IPS DF 6.9 (cell line): ENCODE results near the gene FAM107B.
"Not testable (repeated sequence)": the region's sequence is repeated elsewhere in the genome, so short reads cannot be mapped to it uniquely, and the experiment has no call there.

Source experiments
- DNase-seq: peaks from one replicate; pipeline ENCODE4 v3.0.0-alpha.2; 2013; ENCODE audit warnings: low read depth, low spot score
- H3K27ac ChIP-seq: one replicate; pipeline ENCODE4 v1.5.1; 2013; ENCODE audit warnings: low read length, control low read depth
- H3K27me3 ChIP-seq: 2 replicates; pipeline ENCODE4 v1.6.1; 2013; ENCODE audit warnings: mild to moderate bottlenecking, low read length; ENCODE audit not compliant: control insufficient read depth, insufficient read depth
- H3K36me3 ChIP-seq: 2 replicates; pipeline ENCODE4 v1.6.1; 2013; ENCODE audit warnings: low read length; ENCODE audit not compliant: control insufficient read depth, insufficient read depth
- H3K4me1 ChIP-seq: 2 replicates; pipeline ENCODE4 v1.6.1; 2013; ENCODE audit warnings: low read length; ENCODE audit not compliant: control insufficient read depth, insufficient read depth
- H3K4me3 ChIP-seq: 2 replicates; pipeline ENCODE4 v1.5.1; 2013; ENCODE audit warnings: mild to moderate bottlenecking, low read length
- H3K9me3 ChIP-seq: 2 replicates; pipeline ENCODE4 v1.6.1; 2013; ENCODE audit warnings: low read length, inconsistent platforms; ENCODE audit not compliant: control insufficient read depth, insufficient read depth
- WGBS: extraction: QIAGEN DNeasy Blood & Tissue Kit; methylation state at CpG from one replicate; pipeline ENCODE4 v1.1.7; 2013; ENCODE audit warnings: mixed read lengths, missing lambda C conversion rate; ENCODE audit not compliant: insufficient read length, insufficient coverage; 5-methylcytosine and 5-hydroxymethylcytosine counted together

The FAM107B gene

DNA sequence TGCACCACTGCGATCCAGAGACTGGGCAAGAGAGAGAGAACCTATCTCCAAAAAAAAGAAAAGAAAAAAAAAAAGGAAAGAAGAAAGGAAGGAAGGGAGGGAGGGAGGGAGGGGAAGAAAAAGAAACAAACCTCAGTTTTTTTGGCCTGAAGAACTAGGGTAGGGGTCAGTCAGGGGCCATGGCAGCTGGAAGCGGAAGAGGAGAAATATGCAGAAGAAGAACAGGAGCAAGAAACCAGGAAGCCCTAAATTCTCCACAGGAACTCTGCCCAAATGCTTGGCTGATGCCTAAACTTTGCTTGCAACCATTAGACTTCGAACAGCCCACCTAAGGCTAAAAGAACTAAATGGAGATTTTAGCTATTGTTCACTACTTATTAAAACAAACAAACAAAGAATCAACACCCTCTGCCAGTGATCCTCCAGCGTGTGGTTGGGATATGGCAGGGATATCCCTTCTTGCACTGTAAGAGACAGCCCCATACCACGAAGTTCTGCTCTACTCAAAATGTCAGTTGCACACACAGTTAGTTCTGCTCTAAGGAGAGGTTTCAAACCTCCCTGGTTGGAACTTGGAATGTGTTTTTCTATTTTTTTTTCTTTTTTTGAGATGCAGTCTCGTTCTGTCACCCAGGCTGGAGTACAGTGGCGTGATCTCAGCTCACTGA is 139.5 kb downstream of the FAM107B start:
- no peak for DNase-seq
- H3K4me3 ChIP-seq = no peak overlapping the region
- H3K36me3 ChIP-seq = no peaks in the 10 kb centered on the region
- no peaks in the 10 kb centered on the region for H3K9me3 ChIP-seq
- H3K27me3 ChIP-seq = no peaks in the 10 kb centered on the region
- no CpG with 5 or more reads among the region's 7 CpGs for WGBS
- no peak overlapping the region for H3K27ac ChIP-seq
- no peaks in the 10 kb centered on the region for H3K4me1 ChIP-seq

DNA sequence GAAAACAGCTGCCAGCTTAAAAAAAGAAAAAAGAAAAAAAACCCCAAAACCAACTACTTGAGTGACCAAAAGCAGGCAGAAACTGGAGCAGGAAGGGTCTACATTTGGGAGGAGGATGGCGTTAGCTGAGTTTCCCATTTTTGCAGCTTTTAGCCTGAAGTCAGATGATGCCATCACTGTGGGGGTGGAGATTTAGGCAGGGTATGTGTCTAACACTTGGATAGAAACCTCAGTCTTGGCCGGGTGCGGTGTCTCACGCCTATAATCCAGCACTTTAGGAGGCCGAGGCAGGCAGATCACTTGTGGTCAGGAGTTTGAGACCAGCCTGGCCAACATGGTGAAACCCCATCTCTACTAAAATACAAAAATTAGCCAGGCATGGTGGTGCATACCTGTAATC is 140.1 kb downstream of the FAM107B start:
- not testable (repeated sequence) for H3K27me3 ChIP-seq, H3K27ac ChIP-seq, DNase-seq, H3K36me3 ChIP-seq, H3K9me3 ChIP-seq, H3K4me1 ChIP-seq, H3K4me3 ChIP-seq
- WGBS = no CpG with 5 or more reads among the region's 5 CpGs

DNA sequence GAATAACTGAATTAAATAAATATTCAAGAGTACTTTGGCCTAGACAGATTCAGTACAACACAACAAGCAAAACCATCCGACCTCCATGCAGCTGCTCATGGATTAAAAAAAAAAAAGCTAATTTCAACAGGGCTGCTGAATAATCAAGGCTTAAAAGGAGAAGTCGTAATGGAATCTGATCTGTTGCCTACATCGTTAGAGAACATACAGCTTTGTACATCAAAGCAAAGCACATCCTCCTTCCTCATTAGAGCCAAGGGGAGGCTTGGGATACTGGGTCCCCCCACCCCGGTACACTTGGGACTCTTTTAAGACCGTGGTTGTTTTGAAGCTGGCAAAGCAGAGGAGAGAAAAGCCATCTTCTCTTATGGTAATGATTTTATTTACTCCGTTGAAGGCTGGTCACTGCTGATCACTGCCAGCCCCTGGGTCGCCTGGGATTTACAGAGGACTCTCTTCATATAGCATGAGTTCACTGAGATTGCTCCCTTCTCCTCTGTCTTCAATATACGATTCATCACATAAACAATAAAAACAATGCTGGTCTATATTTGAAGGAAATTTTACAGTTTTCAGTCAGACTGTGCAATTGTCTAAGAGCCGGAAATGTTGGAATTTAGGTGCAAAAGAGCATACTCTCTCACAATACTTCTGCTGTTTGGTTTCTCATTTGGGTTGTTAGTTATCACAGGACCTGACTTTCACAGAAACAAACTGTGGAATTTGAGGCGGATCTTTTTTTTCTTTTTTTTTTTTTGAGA is 148.8 kb downstream of the FAM107B start:
- Histone ChIP-seq H3K4me3 (no peak overlapping the region), H3K4me1 (no peaks in the 10 kb centered on the region), H3K9me3 (no peaks in the 10 kb centered on the region), H3K27ac (no peak overlapping the region), H3K27me3 (no peaks in the 10 kb centered on the region), H3K36me3 (no peaks in the 10 kb centered on the region)
- no peak for DNase-seq
- no CpG with 5 or more reads among the region's 10 CpGs for WGBS

DNA sequence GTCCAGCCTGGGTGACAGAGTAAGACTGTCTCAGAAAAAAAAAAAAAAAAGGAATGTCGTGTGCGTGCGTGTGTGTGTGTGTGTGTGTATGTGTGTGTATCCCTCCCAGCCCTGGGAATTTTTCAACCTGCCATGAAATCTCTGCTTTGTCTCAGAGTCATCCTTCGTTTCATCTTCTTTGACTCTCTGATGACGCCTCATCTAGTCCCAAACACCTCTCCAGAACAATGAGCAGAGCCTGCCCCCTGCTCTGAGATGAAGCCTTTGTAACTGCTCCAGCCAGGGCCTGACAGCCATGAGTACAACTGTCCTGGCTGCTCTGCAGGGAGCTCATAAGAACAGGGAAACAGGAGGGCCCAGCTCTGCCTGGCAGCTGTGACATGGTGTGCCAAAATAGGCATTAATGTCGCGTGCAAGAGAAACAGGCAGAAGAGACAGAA is 149.5 kb downstream of the FAM107B start:
- Histone ChIP-seq H3K27me3 (no peaks in the 10 kb centered on the region), H3K4me1 (no peaks in the 10 kb centered on the region), H3K9me3 (no peaks in the 10 kb centered on the region), H3K36me3 (no peaks in the 10 kb centered on the region), H3K4me3 (no peak overlapping the region), H3K27ac (no peak overlapping the region)
- no peak for DNase-seq
- WGBS = no CpG with 5 or more reads among the region's 7 CpGs

DNA sequence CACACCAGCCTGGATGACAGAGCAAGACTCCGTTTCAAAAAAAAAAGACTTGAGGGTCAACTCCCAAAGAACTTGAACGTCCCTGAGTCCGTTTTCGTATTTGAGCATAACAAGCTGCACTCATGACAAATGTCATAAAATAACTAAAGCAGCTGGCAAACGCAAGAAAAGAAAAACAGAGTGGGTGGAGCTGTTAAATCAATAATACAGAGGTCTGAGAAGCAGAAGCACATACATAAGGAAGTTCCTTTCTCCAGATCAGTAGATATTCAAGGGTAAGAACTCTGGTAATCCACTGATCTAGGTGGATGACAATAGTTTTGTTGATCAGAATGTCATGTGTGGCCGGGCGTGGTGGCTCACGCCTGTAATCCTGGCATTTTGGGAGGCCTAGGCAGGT is 150.1 kb downstream of the FAM107B start:
- Histone ChIP-seq H3K4me3 (no peak overlapping the region), H3K27ac (no peak overlapping the region)
- no CpG with 5 or more reads among the region's 8 CpGs for WGBS

DNA sequence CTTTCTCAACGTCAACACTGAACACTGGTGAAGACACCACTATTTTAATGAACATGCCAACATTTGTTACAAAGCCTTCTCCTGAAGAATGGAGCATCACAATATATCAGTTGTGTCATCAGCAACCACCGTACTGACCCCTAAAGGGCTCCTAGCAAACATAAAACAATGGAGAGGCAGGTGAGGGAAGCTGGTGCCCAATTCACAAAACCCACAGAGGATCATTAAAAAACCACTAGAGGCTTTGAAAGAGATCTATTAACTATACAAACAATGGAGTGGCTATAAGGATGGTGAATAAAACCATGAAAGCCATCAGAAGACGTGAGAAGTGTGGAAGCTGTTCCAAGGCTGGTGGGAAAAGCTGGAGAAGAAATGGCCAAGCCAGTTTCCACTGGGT is 150.8 kb downstream of the FAM107B start:
- no peak overlapping the region for H3K4me3 ChIP-seq
- no peaks in the 10 kb centered on the region for H3K36me3 ChIP-seq
- H3K4me1 ChIP-seq = no peaks in the 10 kb centered on the region
- DNase-seq = no peak
- WGBS = no CpG with 5 or more reads among the region's 3 CpGs
- H3K27me3 ChIP-seq = no peaks in the 10 kb centered on the region
- H3K9me3 ChIP-seq = no peaks in the 10 kb centered on the region
- no peak overlapping the region for H3K27ac ChIP-seq

More for the DNA sequence above, 150.1 kb downstream of the FAM107B start:
- Histone ChIP-seq H3K27me3 (no peaks in the 10 kb centered on the region), H3K9me3 (no peaks in the 10 kb centered on the region), H3K4me1 (no peaks in the 10 kb centered on the region), H3K36me3 (no peaks in the 10 kb centered on the region)
- no peak for DNase-seq

DNA sequence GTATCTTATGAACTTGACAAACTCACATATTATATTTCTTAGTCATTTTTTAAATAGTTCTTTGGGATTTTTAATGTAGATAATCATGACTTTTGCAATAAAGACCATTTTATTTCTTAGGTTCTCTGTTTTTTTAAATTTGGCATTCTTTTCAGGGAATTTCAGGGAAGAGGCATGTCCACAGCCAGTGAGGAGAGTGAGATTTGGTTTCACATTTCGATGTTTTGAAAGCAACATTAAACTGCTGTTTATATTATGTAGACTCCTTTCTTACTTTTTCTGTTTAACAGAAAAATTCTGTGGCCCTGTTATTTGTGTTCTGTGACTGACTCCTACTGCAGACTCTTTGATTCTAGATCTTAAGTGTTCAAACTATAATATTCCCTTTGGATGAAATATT is 153.7 kb downstream of the FAM107B start:
- H3K36me3 ChIP-seq = no peaks in the 10 kb centered on the region
- H3K27me3 ChIP-seq = no peaks in the 10 kb centered on the region
- no CpG with 5 or more reads among the region's 1 CpG for WGBS
- no peak overlapping the region for H3K4me3 ChIP-seq
- no peak overlapping the region for H3K27ac ChIP-seq
- no peaks in the 10 kb centered on the region for H3K9me3 ChIP-seq
- no peak for DNase-seq
- H3K4me1 ChIP-seq = no peaks in the 10 kb centered on the region

DNA sequence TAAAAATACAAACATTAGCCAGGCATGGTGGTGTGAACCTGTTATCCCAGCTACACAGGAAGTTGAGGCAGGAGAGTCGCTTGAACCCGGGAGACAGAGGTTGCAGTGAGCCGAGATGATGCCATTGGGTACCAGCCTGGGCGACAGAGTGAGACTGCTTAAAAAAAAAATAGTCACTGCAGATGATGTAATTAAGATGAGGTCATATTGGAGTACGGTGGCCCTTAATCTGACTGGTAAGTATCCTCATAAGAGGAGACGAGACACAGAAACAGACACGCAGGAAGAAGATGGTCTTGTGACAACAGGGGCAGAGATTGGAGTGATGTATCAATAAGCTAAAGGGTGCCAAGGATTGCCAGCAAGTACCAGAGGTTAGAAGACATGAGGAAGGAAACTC is 156.0 kb downstream of the FAM107B start:
- no peak overlapping the region for H3K27ac ChIP-seq
- H3K27me3 ChIP-seq = no peaks in the 10 kb centered on the region
- no peaks in the 10 kb centered on the region for H3K9me3 ChIP-seq
- H3K4me1 ChIP-seq = no peaks in the 10 kb centered on the region
- no peak overlapping the region for H3K4me3 ChIP-seq
- no peaks in the 10 kb centered on the region for H3K36me3 ChIP-seq
- WGBS = no CpG with 5 or more reads among the region's 7 CpGs
- no peak for DNase-seq

DNA sequence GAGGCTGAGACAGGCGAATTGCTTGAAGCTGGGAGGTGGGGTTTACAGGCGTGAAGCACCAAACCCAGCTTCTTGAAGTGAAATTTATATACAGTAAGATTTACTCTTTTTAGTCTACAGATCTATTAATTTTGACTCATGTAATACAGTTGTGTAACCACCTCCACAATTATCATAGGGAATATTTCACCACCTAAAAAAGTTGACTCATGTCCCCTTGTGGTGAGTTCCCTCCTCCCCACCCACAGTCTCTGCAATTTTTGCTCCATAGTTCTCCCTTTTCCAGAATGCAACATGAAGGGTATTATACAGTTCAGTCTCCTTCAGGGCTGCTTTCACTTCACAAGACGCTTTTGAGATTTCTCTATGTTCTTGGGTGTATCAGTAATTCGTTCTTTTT is 156.8 kb downstream of the FAM107B start:
- Histone ChIP-seq H3K4me1 (no peaks in the 10 kb centered on the region), H3K9me3 (no peaks in the 10 kb centered on the region), H3K27me3 (no peaks in the 10 kb centered on the region), H3K27ac (no peak overlapping the region), H3K36me3 (no peaks in the 10 kb centered on the region), H3K4me3 (no peak overlapping the region)
- no peak for DNase-seq
- WGBS = no CpG with 5 or more reads among the region's 4 CpGs

DNA sequence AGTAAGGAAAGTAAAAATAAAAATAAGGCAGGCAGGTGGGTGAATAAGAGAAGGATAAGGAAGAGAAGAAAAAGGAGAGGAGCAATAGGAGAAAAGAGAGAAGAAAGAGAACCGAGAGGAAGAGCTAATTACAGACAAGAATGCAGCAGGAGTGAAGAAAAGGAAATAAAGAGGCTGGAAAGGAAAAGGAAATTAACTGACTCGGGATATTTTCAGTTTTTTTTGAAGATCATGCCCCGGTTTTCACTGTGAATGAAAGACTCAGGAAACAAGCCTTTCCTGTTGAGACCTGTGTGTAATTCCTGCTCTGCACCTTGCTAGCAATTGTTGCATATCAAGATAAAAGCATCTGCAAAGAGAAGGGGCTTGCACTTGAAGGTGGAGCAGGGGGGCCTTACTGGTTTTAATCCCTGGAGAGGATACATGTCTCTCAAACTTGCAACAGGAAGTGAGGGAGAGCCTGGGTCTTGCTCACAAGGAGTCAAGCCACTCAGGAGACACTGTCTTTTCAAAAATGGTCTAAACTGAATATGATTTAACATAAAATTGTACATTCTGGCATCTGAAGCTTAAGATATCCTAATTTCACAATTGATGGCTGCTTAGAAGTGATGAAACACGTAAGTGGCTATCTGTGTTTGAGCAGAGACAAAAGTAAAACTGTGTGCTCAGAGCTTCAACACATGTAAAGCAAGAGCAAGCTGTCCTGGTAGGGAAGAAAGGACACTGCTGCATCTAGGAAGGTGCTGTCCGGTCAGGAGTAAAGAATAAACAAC is 157.6 kb downstream of the FAM107B start:
- Histone ChIP-seq H3K9me3 (no peaks in the 10 kb centered on the region), H3K4me1 (no peaks in the 10 kb centered on the region), H3K4me3 (no peak overlapping the region), H3K27me3 (no peaks in the 10 kb centered on the region), H3K27ac (no peak overlapping the region), H3K36me3 (no peaks in the 10 kb centered on the region)
- no CpG with 5 or more reads among the region's 5 CpGs for WGBS
- DNase-seq = no peak
